ENCODE data around the gene PYGO1. TPM values are rescaled to one million over a fixed set of nuclear protein-coding genes. Genes with fewer than 3 reads are reported as not detected.

Gene PYGO1
- polyA plus RNA-seq, 3 donors = not detected

DNA sequence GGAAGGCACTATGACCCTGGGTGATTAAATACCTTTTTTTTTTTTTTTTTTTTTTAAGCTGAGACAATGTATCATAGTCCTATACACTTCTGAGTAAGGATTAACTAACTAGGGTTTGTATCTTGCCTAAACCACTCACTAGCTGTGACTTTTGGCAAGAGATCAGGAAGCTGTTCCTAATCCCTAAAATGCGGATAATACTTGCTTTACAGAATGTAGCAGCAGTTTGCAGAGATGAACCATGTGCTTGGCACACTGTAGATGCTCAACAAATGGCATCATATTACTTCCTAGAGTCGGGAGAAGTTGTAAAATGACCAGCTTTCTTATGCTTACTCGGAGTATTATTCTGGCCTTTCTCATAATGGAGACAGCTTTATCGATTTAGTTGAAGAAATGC, 25.6 kb upstream of the PYGO1 start:
- H3K4me2 ChIP-seq (replicated peaks; ENCODE audit: extremely low read depth, low read length, poor library complexity, severe bottlenecking) = no peak overlapping the region
- Mint-ChIP-seq H3K4me1 (no peaks in the 10 kb centered on the region), H3K36me3 (no peaks in the 10 kb centered on the region), H3K4me3 (no peak overlapping the region), H3K27ac (no peak overlapping the region), H3K9me3 (peaks cover 0 to 2% (median 0%) of the 10 kb centered on the region in 7 donors), H3K27me3 (ENCODE audit: low read depth in 3 of 3) (peaks cover 0 to 12% (median 5%) of the 10 kb centered on the region in 3 donors)
- H3K79me2 ChIP-seq (ENCODE audit: insufficient read depth, low read length) = no peaks in the 10 kb centered on the region
- no peak overlapping the region for H3K4me3 ChIP-seq (replicated peaks in 1 of 3; ENCODE audit: low read depth in 2 of 3, low read length in 3 of 3)
- no peak overlapping the region for H2AFZ ChIP-seq (ENCODE audit: insufficient read depth, low read depth, low read length, poor library complexity, severe bottlenecking)
- no peak for DNase-seq
- H4K20me1 ChIP-seq (ENCODE audit: insufficient read depth, low read length) = no peaks in the 10 kb centered on the region
- H3K27me3 ChIP-seq (ENCODE audit: control insufficient read depth in 2 of 2, insufficient read depth in 2 of 2, low read length in 2 of 2) = no peaks in the 10 kb centered on the region
- intact Hi-C loops (cut with micrococcal nuclease) = no loop called here
- no peak overlapping the region for H3K9ac ChIP-seq (ENCODE audit: insufficient read depth, low read length, poor library complexity, severe bottlenecking)
- H3K9me3 ChIP-seq (replicated peaks in 1 of 2; ENCODE audit: control insufficient read depth in 1 of 2, insufficient read depth in 1 of 2, low read length in 2 of 2) = no peaks in the 10 kb centered on the region
- H3K27ac ChIP-seq (ENCODE audit: low read depth in 1 of 2, low read length in 2 of 2) = no peak overlapping the region
- TF ChIP-seq, protein P1, sequence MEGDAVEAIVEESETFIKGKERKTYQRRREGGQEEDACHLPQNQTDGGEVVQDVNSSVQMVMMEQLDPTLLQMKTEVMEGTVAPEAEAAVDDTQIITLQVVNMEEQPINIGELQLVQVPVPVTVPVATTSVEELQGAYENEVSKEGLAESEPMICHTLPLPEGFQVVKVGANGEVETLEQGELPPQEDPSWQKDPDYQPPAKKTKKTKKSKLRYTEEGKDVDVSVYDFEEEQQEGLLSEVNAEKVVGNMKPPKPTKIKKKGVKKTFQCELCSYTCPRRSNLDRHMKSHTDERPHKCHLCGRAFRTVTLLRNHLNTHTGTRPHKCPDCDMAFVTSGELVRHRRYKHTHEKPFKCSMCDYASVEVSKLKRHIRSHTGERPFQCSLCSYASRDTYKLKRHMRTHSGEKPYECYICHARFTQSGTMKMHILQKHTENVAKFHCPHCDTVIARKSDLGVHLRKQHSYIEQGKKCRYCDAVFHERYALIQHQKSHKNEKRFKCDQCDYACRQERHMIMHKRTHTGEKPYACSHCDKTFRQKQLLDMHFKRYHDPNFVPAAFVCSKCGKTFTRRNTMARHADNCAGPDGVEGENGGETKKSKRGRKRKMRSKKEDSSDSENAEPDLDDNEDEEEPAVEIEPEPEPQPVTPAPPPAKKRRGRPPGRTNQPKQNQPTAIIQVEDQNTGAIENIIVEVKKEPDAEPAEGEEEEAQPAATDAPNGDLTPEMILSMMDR (IDR thresholded peaks at IDR 0.05) = no peak
- 67% methylated on average over 3 of the region's 4 CpGs for WGBS (ENCODE audit: insufficient coverage)
- no peaks in the 10 kb centered on the region for H3K36me3 ChIP-seq (replicated peaks in 1 of 2; ENCODE audit: control insufficient read depth in 1 of 2, insufficient read depth in 2 of 2, low read length in 2 of 2)
- no peaks in the 10 kb centered on the region for H3K4me1 ChIP-seq (ENCODE audit: control insufficient read depth in 1 of 2, insufficient read depth in 2 of 2, low read length in 2 of 2)

DNA sequence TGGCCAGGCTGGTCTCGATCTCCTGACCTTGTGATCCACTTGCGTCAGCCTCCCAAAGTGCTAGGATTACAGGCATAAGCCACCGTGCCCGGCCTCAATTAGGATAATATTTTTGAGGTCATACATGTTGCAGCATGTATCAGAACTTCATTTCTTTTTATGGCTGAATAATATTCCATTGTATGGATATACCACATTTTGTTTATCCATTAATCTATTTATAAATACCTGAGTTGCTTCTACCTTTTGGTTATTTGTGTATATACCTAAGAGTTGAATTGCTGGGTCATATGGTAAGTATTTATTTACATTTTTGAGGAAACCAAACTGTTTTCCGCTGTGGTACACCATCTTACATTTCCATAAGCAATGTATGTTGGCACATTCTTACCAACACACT, 18.1 kb upstream of the PYGO1 start:
- peaks cover 5 to 18% (median 8%) of the 10 kb centered on the region in 7 donors for H3K9me3 Mint-ChIP-seq

More for the DNA sequence above, 18.1 kb upstream of the PYGO1 start:
- intact Hi-C loops (cut with micrococcal nuclease) = no loop called here
- no peak overlapping the region for H3K27ac ChIP-seq (ENCODE audit: low read depth in 1 of 2, low read length in 2 of 2)
- no peak overlapping the region for H2AFZ ChIP-seq (ENCODE audit: insufficient read depth, low read depth, low read length, poor library complexity, severe bottlenecking)
- no peaks in the 10 kb centered on the region for H3K79me2 ChIP-seq (ENCODE audit: insufficient read depth, low read length)
- no peaks in the 10 kb centered on the region for H3K36me3 ChIP-seq (replicated peaks in 1 of 2; ENCODE audit: control insufficient read depth in 1 of 2, insufficient read depth in 2 of 2, low read length in 2 of 2)
- no peak for DNase-seq
- H3K9me3 ChIP-seq (replicated peaks in 1 of 2; ENCODE audit: control insufficient read depth in 1 of 2, insufficient read depth in 1 of 2, low read length in 2 of 2) = no peaks in the 10 kb centered on the region
- H4K20me1 ChIP-seq (ENCODE audit: insufficient read depth, low read length) = no peaks in the 10 kb centered on the region
- no peak overlapping the region for H3K4me2 ChIP-seq (replicated peaks; ENCODE audit: extremely low read depth, low read length, poor library complexity, severe bottlenecking)
- H3K4me1 Mint-ChIP-seq = no peaks in the 10 kb centered on the region
- no peaks in the 10 kb centered on the region for H3K27me3 ChIP-seq (ENCODE audit: control insufficient read depth in 2 of 2, insufficient read depth in 2 of 2, low read length in 2 of 2)
- WGBS (ENCODE audit: insufficient coverage) = no CpG with 5 or more reads among the region's 5 CpGs
- TF ChIP-seq, protein P1 (IDR thresholded peaks at IDR 0.05) = no peak
- H3K4me3 ChIP-seq (replicated peaks in 1 of 3; ENCODE audit: low read depth in 2 of 3, low read length in 3 of 3) = no peak overlapping the region
- H3K36me3 Mint-ChIP-seq = no peaks in the 10 kb centered on the region
- no peak overlapping the region for H3K9ac ChIP-seq (ENCODE audit: insufficient read depth, low read length, poor library complexity, severe bottlenecking)
- H3K4me3 Mint-ChIP-seq = no peak overlapping the region
- H3K4me1 ChIP-seq (ENCODE audit: control insufficient read depth in 1 of 2, insufficient read depth in 2 of 2, low read length in 2 of 2) = no peaks in the 10 kb centered on the region
- H3K27ac Mint-ChIP-seq = no peak overlapping the region
- H3K27me3 Mint-ChIP-seq (ENCODE audit: low read depth in 3 of 3) = peaks cover 0 to 7% (median 6%) of the 10 kb centered on the region in 3 donors
